Ovary (tissue), 3 donors: ENCODE measurements around the gene CACNA1D.

ENCODE experiments used
- POLR2A ChIP-seq: fragments of 450-650 bp; IDR thresholded peaks from one replicate; pipeline ENCODE4 v1.6.1; 2017; ENCODE audit warnings: antibody characterized with exemption, mild to moderate bottlenecking, moderate library complexity
- TF ChIP-seq, protein P1 (sequence below), 3 donors: fragments of 450-650 bp in 2 of 3; fragments of 200-600 bp in 1 of 3; IDR thresholded peaks; one replicate each; pipeline versions ENCODE4 v1.5.1 to v1.8.0; 2016 to 2022; ENCODE audit warnings: antibody characterized with exemption in 3 of 3, mild to moderate bottlenecking in 1 of 3
- donor health status: DM: no; HTN: no; CAD: no.

DNA sequence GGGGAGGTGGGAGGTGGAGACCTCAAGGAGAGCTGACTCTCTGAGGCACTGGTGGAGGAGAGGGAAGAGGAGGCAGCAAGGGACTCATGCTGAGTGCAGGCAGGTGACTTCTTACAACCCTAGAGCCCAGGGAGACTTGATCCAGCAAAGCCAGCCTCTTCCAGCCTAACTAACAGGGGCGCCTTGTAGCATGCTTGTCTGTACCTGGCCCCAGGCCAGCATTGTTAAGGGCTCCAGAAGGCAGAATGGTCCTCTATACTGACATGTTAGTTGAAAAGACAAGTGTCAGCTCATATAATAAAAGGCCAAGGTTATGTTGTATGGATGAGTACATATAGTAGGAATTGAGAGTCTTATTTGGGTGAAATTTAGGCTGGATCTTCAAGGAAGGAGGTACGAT is 286.4 kb downstream of the CACNA1D start:
- TF ChIP-seq, protein P1, sequence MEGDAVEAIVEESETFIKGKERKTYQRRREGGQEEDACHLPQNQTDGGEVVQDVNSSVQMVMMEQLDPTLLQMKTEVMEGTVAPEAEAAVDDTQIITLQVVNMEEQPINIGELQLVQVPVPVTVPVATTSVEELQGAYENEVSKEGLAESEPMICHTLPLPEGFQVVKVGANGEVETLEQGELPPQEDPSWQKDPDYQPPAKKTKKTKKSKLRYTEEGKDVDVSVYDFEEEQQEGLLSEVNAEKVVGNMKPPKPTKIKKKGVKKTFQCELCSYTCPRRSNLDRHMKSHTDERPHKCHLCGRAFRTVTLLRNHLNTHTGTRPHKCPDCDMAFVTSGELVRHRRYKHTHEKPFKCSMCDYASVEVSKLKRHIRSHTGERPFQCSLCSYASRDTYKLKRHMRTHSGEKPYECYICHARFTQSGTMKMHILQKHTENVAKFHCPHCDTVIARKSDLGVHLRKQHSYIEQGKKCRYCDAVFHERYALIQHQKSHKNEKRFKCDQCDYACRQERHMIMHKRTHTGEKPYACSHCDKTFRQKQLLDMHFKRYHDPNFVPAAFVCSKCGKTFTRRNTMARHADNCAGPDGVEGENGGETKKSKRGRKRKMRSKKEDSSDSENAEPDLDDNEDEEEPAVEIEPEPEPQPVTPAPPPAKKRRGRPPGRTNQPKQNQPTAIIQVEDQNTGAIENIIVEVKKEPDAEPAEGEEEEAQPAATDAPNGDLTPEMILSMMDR (IDR thresholded peaks at IDR 0.05), result no peak
- no peak for TF ChIP-seq POLR2A
